Stomach (tissue), 9 donors: ENCODE data around the gene XPO5. TPM values are rescaled to one million over a fixed set of nuclear protein-coding genes. Genes with fewer than 3 reads are reported as not detected.
A peak's percentile ranks its signal among the peaks of the same experiment; 100 is the strongest.

Experiments used
- DNase-seq, 2 donors: peaks; one replicate each; pipeline versions ENCODE4 v3.0.0 to v3.0.0-alpha.2; 2013 to 2019
- H3K27ac ChIP-seq, 5 donors: fragments of 200-600 bp in 4 of 5; sonication (generic) in 4 of 5; one replicate each; pipeline ENCODE4 v1.5.1; 2013 to 2019; ENCODE audit warnings: mild to moderate bottlenecking in 1 of 5, moderate library complexity in 1 of 5
- H3K27me3 ChIP-seq, 3 donors: fragments of 200-600 bp; sonication (generic); one replicate each; pipeline ENCODE4 v1.5.1; 2017 to 2019; ENCODE audit warnings: mixed run types in 1 of 3
- H3K36me3 ChIP-seq, 4 donors: fragments of 200-600 bp; sonication (generic); 1 replicate in 3 of 4; 2 replicates in 1 of 4; pipeline ENCODE4 v1.5.1; 2016 to 2019
- H3K4me1 ChIP-seq, 4 donors: fragments of 200-600 bp; sonication (generic); one replicate each; pipeline ENCODE4 v1.5.1; 2016 to 2019
- H3K4me3 ChIP-seq, 4 donors: fragments of 200-600 bp; sonication (generic) in 3 of 4; one replicate each; pipeline ENCODE4 v1.5.1; 2016 to 2019; ENCODE audit warnings: mild to moderate bottlenecking in 1 of 4
- H3K9me3 ChIP-seq, 4 donors: fragments of 200-600 bp; sonication (generic); one replicate each; pipeline ENCODE4 v1.5.1; 2016 to 2019
- EP300 ChIP-seq: sonication (generic); formaldehyde crosslinking; IDR thresholded peaks from one replicate; pipeline ENCODE4 v1.6.1; 2017; ENCODE audit warnings: antibody characterized with exemption
- POLR2A ChIP-seq, 4 donors: fragments of 450-650 bp; IDR thresholded peaks; one replicate each; pipeline ENCODE4 v1.6.1; 2016; ENCODE audit warnings: antibody characterized with exemption in 4 of 4, control low read depth in 2 of 4, mild to moderate bottlenecking in 1 of 4, moderate library complexity in 1 of 4
- POLR2AphosphoS5 ChIP-seq, 3 donors: sonication (generic); formaldehyde crosslinking; IDR thresholded peaks; one replicate each; pipeline ENCODE4 v1.6.1; 2016; ENCODE audit warnings: antibody characterized with exemption in 3 of 3
- WGBS, 5 donors: extraction: QIAGEN DNeasy Blood & Tissue Kit in 3 of 5; methylation state at CpG; one replicate each; pipeline versions ENCODE4 v1.1.5 to v1.1.7; 2013 to 2018; 5-methylcytosine and 5-hydroxymethylcytosine counted together
- intact Hi-C: fragments of 100-400 bp; cut with DNase I; formaldehyde crosslinking; loops from one replicate; pipeline ENCODE4 v1.15.1; 2023; ENCODE audit warnings: low total_unique reads
- polyA plus RNA-seq, 3 donors: library from polyadenylated mRNA; stranded (reverse); fragments of 200-250 nt; gene quantifications; one replicate each; pipeline ENCODE4 v1.2.3, GENCODE V29; 2013
- total RNA-seq, 5 donors: library from RNA; depleted of rRNA; stranded (reverse); fragments of >200 nt; gene quantifications; one replicate each; pipeline versions ENCODE4 v1.1.0 to v1.2.3, GENCODE V29; 2014 to 2016
- TF ChIP-seq, protein P1 (sequence below), 7 experiments: fragments of 450-650 bp in 4 of 7; fragments of 200-600 bp in 3 of 7; sonication (generic) in 3 of 7; IDR thresholded peaks; one replicate each; pipeline ENCODE4 v1.5.1; 2016 to 2019; ENCODE audit warnings: antibody characterized with exemption in 7 of 7, control low read depth in 2 of 7, mild to moderate bottlenecking in 1 of 7
- donor health status: healthy with polysubstance abuse.
- donor health status: Bipolar disorder and iron deficiency.
- donor health status: healthy.

The XPO5 gene
- total and polyA plus RNA-seq, 8 donors: 4.6 to 46.1 (median 19.0) TPM

DNA sequence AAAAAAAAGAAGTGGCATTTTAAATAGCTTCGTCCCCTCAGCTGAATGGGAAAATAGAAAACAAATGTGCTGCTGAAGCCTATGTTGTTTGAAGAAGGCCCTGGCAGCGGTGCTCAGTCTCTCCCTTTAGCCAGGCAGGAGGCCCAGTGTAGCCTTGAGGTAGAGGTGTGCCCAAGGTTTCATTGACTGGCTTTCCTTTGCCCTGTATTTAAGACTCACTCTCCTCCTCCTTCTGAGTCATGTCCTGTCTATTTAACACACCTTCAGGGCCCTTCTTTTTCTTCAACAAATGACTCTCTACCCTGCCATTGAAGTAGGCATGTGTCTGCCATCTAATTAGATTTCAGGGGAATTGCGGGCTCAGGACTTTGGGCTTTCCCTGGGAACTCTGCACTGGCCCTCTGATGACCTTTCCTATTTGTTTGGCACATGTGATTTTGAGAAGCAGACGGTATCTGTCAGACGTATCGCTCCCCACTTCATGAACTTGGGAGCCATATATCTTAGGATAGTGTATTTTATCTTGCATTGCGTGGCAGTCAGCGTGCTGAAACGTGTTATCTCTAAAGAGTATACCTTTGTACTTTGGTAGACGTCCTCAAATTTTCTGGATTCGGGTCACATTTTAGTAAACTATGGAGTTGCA lies 94.1 kb downstream of the XPO5 start:
- Histone ChIP-seq H3K4me3 (no peak overlapping the region), H3K9me3 (no peaks in the 10 kb centered on the region), H3K4me1 (peaks cover 19 to 53% (median 41%) of the 10 kb centered on the region in 4 donors), H3K36me3 (peaks cover 0 to 28% (median 13%) of the 10 kb centered on the region in 4 donors), H3K27ac (no peak overlapping the region), H3K27me3 (no peaks in the 10 kb centered on the region)
- 67 to 85% (median 80%) methylated on average over 11 of the region's 11 CpGs for WGBS, 5 donors
- no peak for DNase-seq
- no peak for TF ChIP-seq POLR2AphosphoS5 (IDR thresholded peaks at IDR 0.05)
- TF ChIP-seq EP300: no peak
- TF ChIP-seq, protein P1, sequence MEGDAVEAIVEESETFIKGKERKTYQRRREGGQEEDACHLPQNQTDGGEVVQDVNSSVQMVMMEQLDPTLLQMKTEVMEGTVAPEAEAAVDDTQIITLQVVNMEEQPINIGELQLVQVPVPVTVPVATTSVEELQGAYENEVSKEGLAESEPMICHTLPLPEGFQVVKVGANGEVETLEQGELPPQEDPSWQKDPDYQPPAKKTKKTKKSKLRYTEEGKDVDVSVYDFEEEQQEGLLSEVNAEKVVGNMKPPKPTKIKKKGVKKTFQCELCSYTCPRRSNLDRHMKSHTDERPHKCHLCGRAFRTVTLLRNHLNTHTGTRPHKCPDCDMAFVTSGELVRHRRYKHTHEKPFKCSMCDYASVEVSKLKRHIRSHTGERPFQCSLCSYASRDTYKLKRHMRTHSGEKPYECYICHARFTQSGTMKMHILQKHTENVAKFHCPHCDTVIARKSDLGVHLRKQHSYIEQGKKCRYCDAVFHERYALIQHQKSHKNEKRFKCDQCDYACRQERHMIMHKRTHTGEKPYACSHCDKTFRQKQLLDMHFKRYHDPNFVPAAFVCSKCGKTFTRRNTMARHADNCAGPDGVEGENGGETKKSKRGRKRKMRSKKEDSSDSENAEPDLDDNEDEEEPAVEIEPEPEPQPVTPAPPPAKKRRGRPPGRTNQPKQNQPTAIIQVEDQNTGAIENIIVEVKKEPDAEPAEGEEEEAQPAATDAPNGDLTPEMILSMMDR (IDR thresholded peaks at IDR 0.05): no peak
- no peak for TF ChIP-seq POLR2A (IDR thresholded peaks at IDR 0.05)
- intact Hi-C loops: no loop called here

- Histone ChIP-seq H3K4me3 (no peak overlapping the region), H3K27me3 (no peaks in the 10 kb centered on the region), H3K27ac (no peak overlapping the region), H3K4me1 (peaks cover 19 to 53% (median 43%) of the 10 kb centered on the region in 4 donors), H3K36me3 (peaks cover 0 to 22% (median 7%) of the 10 kb centered on the region in 4 donors), H3K9me3 (no peaks in the 10 kb centered on the region)
- TF ChIP-seq POLR2A (IDR thresholded peaks at IDR 0.05) (no peak), EP300 (no peak), POLR2AphosphoS5 (IDR thresholded peaks at IDR 0.05) (no peak)
- TF ChIP-seq, protein P1 (IDR thresholded peaks at IDR 0.05): no peak
- WGBS, 5 donors: 66 to 89% (median 80%) methylated on average over 2 of the region's 2 CpGs
- DNase-seq: no peak
- intact Hi-C loops: no loop called here
Measured at GRCh38 chr6:43481075-43481474, 94.8 kb downstream of the XPO5 start.

DNA sequence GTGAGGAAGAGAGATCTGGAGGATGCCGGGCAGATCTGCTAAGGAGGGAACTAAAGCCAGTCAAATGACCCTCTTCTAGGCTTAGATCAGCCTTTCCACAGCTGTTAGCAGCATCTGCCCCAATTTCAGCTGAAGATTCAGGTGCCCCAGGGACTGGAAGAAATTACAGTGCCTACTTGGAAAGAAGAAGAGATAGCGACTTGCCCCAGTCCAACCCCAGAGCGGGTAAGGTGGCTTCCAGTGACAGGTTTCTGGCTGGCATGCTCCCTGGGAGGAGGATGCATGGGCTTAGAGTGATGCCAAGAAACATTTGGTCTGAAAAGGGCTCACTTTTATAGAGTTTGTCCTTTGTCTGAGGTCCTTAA lies 97.8 kb downstream of the XPO5 start:
- H3K9me3 ChIP-seq: no peaks in the 10 kb centered on the region
- TF ChIP-seq POLR2AphosphoS5 (IDR thresholded peaks at IDR 0.05) (no peak), POLR2A (IDR thresholded peaks at IDR 0.05) (no peak)
- DNase-seq: no peak
- WGBS, 5 donors: 5 to 13% (median 12%) methylated on average over 3 of the region's 3 CpGs
- H3K4me3 ChIP-seq: peak overlapping the region; percentile 61 to 81 (median 73)
- H3K27ac ChIP-seq: peak overlapping the region; percentile 63 to 89 (median 87)
- H3K36me3 ChIP-seq: peaks cover 0 to 6% (median 0%) of the 10 kb centered on the region in 4 donors
- no peaks in the 10 kb centered on the region for H3K27me3 ChIP-seq
- intact Hi-C loops: no loop called here
- H3K4me1 ChIP-seq: peaks cover 19 to 53% (median 43%) of the 10 kb centered on the region in 4 donors

GRCh38 chr6:43477235-43478007 lies 98.4 kb downstream of the XPO5 start, which contains the start of gene TJAP1:
Gene TJAP1 (plus strand): TSS chr6:43477570. CDS start chr6:43499002, 21,432 bp downstream.
- no peaks in the 10 kb centered on the region for H3K27me3 ChIP-seq
- intact Hi-C loops: no loop called here
- 1 to 2% (median 1%) methylated on average over 32 to 34 of the region's 34 CpGs for WGBS, 5 donors
- H3K36me3 ChIP-seq: peaks cover 0 to 6% (median 0%) of the 10 kb centered on the region in 4 donors
- H3K4me3 ChIP-seq: peak within 1 kb of the TSS; percentile 61 to 81 (median 73)
- H3K9me3 ChIP-seq: no peaks in the 10 kb centered on the region
- TF ChIP-seq POLR2A (IDR thresholded peaks at IDR 0.05): peak in 1 of 4 donors; percentile 38
- TF ChIP-seq POLR2AphosphoS5 (IDR thresholded peaks at IDR 0.05): peak; percentile 96
- TF ChIP-seq, protein P1 (IDR thresholded peaks at IDR 0.05): no peak
- TF ChIP-seq EP300: no peak
- H3K27ac ChIP-seq: peak within 1 kb of the TSS; percentile 63 to 89 (median 87)
- DNase-seq: peak; percentile 95 to 97
- peaks cover 19 to 53% (median 43%) of the 10 kb centered on the region in 4 donors for H3K4me1 ChIP-seq
